Measurements from ENCODE around the gene TRIO. TPM values are rescaled to one million over a fixed set of nuclear protein-coding genes. Genes with fewer than 3 reads are reported as not detected.
"Not testable (repeated sequence)": the region's sequence is repeated elsewhere in the genome, so short reads cannot be mapped to it uniquely, and the experiment has no call there.

The TRIO gene
- polyA plus RNA-seq (ENCODE audit: insufficient read length in 12 of 12), result 100 to 1,000 TPM in 11 of 12 donors, not detected in 1; 152 to 272 (median 172) TPM
- long read RNA-seq, donor 1, partial matches to known transcripts, result 12 of 17 reads
- long read RNA-seq, donor 1, other reads (novel, unspliced or antisense), result 0 of 17 reads
- long read RNA-seq, donor 2, partial matches to known transcripts, result 10 of 17 reads
- long read RNA-seq, donor 2, other reads (novel, unspliced or antisense), result 0 of 17 reads
- long read RNA-seq, donor 3, partial matches to known transcripts, result 5 of 9 reads
- long read RNA-seq, donor 3, other reads (novel, unspliced or antisense), result 0 of 9 reads
- long read RNA-seq, donor 4, partial matches to known transcripts, result 15 of 19 reads
- long read RNA-seq, donor 4, other reads (novel, unspliced or antisense), result 0 of 19 reads
- long read RNA-seq, donor 5, transcript TRIO-215 (3 exons, 861 nt), result major isoform, 5 of 24 reads
- long read RNA-seq, donor 5, partial matches to known transcripts, result 15 of 24 reads
- long read RNA-seq, donor 5, other reads (novel, unspliced or antisense), result 0 of 24 reads
- long read RNA-seq, donor 6, partial matches to known transcripts, result 0 of 3 reads
- long read RNA-seq, donor 6, other reads (novel, unspliced or antisense), result 0 of 3 reads
- long read RNA-seq, donor 7, full-length matches to known transcripts, result 8 of 14 reads
- long read RNA-seq, donor 7, partial matches to known transcripts, result 6 of 14 reads
- long read RNA-seq, donor 7, other reads (novel, unspliced or antisense), result 0 of 14 reads
- long read RNA-seq, donor 8, transcript TRIO-215 (3 exons, 861 nt), result major isoform, 5 of 16 reads
- long read RNA-seq, donor 8, partial matches to known transcripts, result 5 of 16 reads
- long read RNA-seq, donor 8, other reads (novel, unspliced or antisense), result 0 of 16 reads
- long read RNA-seq, donor 9, partial matches to known transcripts, result 0 of 7 reads
- long read RNA-seq, donor 9, other reads (novel, unspliced or antisense), result 0 of 7 reads
- long read RNA-seq, donor 10, partial matches to known transcripts, result 17 of 26 reads
- long read RNA-seq, donor 10, other reads (novel, unspliced or antisense), result 0 of 26 reads
- long read RNA-seq, donor 11, partial matches to known transcripts, result 5 of 10 reads
- long read RNA-seq, donor 11, other reads (novel, unspliced or antisense), result 0 of 10 reads

GRCh38 chr5:14142827-14143545, at the start of gene TRIO:
Gene TRIO (plus strand): TSS chr5:14143342. CDS start chr5:14143726, 384 bp downstream.
- DNase-seq, result peak; percentile 95

DNA sequence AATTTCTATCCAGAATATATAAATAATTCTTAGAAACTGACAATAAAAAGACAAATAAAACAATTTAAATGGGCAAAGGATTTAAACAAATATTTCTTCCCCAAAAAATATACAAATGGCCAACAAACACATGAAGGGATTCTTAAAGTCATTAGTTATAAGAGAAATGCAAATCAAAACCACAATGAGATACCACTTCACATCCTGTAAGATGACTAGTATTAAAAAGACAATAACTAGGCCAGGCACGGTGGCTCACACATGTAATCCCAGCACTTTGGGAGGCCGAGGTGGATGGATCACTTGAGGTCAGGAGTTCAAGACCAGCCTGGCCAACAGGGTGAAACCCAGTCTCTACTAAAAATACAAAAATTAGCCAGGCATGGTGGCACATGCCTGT, 45.8 kb upstream of the TRIO start:
- not testable (repeated sequence) for DNase-seq

GRCh38 chr5:14097998-14098471, 45.1 kb upstream of the TRIO start:
- DNase-seq, result no peak

DNA sequence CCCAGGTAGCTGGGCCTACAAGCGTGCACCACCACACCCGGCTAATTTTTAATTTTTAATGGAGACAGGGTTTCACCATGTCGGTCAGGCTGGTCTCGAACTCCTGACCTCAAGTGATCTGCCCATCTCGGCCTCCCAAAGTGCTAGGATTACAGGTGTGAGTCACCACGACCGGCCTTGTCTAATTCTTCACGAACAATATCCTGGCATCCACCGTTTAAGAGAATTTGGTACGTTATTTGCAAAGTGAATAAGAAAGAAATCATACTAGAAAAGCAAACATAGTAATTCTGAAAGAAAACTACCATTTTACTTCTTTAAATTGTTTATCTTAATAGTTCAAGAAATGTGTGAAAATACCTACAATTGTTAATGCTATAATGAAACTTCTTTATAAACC, 42.9 kb upstream of the TRIO start:
- no peak for DNase-seq

GRCh38 chr5:14101922-14102321, 41.2 kb upstream of the TRIO start:
- no peak for DNase-seq

- DNase-seq, result no peak
These were observed 40.5 kb upstream of the TRIO start for GRCh38 chr5:14102666-14103065.

GRCh38 chr5:14105718-14106410, 37.3 kb upstream of the TRIO start:
- DNase-seq, result no peak

GRCh38 chr5:14107536-14107935, 35.6 kb upstream of the TRIO start:
- DNase-seq, result no peak

- peak; percentile 46 for DNase-seq
These were observed 34.8 kb upstream of the TRIO start for GRCh38 chr5:14108170-14108996.

DNA sequence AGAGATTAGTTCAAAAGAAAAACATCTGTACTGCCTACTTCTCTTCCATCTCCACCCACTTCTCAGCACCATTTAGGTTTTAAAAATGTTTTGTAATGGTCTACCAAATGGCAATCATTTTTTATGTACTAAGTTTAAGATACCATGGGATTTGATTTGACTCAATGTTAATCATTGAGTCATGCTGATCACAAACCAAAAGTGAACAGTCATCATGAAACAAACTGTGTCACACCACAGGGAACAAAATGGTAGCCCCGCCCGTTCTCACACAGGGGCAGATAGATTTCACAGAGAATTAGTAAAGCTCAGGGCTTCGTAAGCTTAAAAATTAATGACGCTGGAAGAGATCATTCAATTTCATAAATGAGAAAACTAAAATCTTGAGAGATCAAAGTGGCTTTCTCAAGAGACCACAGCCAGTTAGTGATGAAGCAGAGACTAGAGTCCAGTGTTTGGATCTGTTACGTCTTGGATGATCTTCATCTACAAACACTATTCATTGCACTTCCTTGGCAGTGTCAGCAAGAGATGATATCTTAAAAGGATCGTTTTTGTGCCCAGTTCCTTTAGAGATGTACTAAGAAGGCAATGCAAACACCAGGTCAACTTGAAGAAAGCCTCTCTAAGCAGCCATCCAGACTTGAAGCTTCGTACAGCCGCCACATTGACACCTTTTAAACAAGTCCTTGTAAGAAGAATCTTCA, 33.9 kb upstream of the TRIO start:
- DNase-seq, result no peak

- DNase-seq, result no peak
These were observed 33.4 kb upstream of the TRIO start for GRCh38 chr5:14109771-14110170.

DNA sequence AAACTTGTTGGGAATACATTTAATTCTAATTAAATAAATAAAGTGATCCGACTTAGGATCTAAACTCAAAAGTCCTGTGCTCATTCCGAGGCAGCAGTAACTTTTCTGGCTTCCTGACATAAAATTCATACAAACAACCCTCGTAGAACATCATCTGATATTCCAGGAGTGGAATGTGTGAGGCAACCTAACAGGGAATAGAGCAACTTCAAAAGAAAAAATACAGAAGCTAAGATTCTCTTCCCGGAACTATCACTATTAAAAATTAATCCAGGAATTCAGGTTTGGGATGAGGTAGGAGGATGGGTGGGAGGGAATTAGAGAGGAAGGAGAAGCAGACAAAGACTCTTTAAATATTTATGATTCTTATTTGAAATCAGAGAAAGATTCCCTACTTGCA, 32.9 kb upstream of the TRIO start:
- no peak for DNase-seq

DNA sequence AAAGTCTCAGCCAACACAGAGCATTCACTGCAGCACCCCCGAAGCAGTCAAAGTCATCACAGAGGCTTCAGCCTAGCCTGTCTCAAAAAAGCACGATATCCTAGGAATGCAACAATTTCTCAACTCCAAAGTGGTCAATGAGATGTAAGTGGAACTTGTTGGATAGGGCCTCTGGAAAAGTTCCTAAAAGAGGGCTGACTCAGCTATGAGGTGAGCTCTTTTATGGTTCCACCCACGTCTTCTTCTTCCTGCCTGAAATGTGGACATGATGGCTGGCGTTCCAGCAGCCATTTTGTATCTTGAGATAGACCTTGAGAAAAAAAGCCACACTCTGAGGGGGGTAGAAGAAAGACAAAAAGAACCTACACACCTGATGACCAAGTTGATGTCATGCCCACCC, 32.5 kb upstream of the TRIO start:
- DNase-seq, result no peak

DNA sequence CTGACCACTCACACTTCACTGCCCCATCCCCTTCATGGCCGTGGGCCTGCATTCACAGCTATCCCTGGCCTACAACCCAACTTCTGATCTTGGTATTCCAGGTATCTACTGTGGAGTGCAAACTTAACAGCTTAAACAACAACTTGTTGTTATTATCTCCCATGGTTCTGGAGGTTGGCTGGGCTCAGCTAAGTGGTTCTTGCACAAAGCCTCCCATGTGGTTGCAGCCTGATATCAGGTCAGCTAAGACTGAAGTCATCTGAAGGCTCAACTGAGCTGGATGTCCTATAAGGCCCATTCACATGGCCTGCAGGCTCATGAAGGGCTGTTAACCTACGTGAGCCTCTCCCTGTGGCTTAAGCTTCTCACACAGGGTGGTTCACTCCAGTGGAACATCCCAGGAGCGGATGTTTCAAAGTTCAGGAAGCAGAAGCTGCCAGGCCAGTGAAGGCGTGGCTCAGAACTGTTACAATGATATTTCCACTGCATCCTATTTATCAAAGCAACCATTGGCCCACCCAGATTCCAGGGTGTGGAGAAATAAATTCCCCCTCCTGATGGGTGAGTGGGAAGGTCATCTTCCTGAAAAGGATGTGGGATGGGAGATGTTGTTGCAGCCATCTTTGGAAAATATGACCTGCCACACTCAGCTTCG, 30.0 kb upstream of the TRIO start:
- no peak for DNase-seq

DNA sequence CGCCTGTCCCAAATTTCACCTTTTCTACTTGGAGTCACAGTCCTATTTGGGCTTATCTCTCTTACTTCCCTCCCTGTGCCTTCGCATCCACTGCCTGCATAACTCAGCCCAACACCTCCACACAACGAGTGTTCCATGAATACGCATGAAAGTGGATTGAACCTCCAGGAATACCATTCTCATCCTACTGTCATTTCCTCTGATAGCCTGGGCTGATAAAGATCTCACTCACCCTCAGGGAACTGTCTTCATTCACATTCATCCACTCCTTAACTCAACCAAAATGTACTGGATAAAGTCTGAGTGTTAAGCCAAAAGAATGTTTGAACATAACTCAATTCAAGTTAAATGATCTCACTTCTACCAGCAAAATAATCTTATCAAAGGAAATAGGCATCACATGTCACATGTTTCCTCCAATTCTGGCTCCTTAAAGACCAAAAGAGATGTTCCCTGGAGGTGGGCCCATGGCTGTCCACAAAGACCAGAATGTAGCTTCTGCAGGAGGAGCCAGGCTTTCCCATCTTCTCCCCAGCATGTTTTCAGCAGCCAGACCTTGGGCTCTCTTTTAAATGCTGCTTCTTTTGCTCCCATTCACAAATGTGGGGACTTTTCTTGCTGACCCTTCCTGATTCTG, 28.4 kb upstream of the TRIO start:
- DNase-seq, result no peak

DNA sequence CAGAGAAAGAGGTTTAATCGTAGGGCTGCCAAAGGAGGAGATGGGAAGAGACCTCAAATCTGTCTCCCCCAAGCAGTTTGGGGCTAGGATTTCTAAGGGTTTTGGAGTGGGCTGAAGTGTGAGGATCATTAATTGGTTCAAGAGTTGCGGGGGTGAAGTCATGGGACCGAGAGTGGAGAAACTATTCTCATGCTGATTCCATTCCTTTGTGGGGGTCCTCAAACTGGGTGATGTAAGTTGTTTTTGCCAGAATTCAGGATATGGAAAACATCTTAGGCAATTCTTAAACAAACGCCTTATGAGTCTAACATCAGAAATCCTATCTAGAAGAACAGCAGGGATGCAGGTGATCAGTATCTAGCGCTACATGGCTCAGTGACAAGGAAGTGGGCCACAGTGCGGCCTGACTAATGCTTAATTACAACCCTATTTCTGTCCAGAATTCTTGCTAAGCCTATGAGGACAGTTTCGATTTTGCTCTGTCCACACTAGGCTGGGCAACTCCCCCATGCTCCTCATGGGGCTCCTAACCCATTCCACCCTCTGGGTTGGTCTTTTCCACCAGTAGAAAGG, 27.7 kb upstream of the TRIO start:
- DNase-seq, result no peak

DNA sequence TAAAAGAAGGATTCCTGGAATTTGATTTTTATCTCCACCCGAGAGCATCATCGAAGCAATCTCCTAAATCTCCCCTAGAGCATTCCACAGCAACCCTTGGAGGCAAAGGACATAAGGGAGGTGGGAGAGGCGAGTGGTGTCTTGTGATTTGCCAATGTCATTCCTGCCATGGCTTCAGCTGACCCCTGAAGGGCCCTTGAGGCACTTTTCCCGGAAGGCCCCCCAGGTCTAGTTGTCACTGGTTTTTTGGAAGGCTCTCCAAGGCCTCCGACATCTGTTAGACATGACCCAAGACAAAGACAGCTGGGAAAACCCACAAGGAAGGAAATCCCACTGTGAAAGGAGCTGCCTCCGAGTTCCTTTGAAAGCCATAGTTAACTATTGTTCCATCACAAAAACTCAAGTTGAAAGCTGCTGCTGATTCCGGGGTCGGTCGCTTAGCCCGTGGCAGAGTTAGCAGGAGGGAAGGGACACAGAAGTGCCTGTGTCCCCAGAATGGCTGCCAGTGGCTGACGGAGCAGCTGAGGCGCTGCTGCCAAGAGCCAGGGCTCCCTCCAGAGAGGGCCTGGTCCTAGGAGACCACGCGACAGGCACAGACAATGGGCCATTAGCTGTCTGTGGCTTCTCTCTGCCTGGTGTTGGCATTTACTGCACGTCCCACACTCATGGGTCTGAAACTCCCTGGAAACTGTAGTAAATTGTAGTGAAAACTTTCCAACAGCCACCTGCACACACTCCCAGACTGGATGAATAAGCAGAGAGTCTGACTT, 24.4 kb upstream of the TRIO start:
- no peak for DNase-seq
